ENCODE data around the gene CXCL8. TPM values are rescaled to one million over a fixed set of nuclear protein-coding genes. Genes with fewer than 3 reads are reported as not detected.

CXCL8 gene
- total and polyA plus RNA-seq, 12 donors = 0.28 to 3.4 (median 1.7) TPM

DNA sequence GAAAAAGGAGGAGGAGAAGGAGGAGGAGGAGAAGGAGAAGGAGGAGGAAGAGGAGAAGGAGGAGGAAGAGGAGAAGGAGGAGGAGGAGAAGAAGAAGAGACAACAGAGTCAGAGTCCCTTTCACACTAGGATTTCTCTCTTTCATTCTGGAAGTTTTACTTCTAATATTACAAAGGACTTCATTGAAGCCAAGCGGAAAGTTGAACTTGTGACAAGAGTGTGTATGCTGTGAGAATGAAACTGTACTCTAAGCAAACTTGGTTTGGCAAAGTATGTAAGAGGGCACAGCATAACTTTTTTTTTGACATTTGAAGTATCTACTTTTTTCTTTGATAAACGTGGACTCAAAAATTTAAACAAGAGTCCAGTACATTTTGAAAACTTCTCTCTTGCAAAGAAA is 48.0 kb downstream of the CXCL8 start:
- no peak for DNase-seq
- WGBS, 4 donors = 67 to 74% (median 71%) methylated on average over 2 of the region's 2 CpGs
- intact Hi-C loops (cut with DNase I) = no loop called here
- no peaks in the 10 kb centered on the region for H3K4me1 ChIP-seq (replicated peaks in 1 of 2)
- no peak overlapping the region for H3K4me3 ChIP-seq
- TF ChIP-seq, protein P1, sequence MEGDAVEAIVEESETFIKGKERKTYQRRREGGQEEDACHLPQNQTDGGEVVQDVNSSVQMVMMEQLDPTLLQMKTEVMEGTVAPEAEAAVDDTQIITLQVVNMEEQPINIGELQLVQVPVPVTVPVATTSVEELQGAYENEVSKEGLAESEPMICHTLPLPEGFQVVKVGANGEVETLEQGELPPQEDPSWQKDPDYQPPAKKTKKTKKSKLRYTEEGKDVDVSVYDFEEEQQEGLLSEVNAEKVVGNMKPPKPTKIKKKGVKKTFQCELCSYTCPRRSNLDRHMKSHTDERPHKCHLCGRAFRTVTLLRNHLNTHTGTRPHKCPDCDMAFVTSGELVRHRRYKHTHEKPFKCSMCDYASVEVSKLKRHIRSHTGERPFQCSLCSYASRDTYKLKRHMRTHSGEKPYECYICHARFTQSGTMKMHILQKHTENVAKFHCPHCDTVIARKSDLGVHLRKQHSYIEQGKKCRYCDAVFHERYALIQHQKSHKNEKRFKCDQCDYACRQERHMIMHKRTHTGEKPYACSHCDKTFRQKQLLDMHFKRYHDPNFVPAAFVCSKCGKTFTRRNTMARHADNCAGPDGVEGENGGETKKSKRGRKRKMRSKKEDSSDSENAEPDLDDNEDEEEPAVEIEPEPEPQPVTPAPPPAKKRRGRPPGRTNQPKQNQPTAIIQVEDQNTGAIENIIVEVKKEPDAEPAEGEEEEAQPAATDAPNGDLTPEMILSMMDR (IDR thresholded peaks at IDR 0.05) = no peak
- no peak for TF ChIP-seq POLR2A (IDR thresholded peaks at IDR 0.05)
- H3K27ac ChIP-seq = no peak overlapping the region
- no peaks in the 10 kb centered on the region for H3K36me3 ChIP-seq (replicated peaks in 1 of 2)
- peaks cover 0 to 6% (median 0%) of the 10 kb centered on the region in 3 donors for H3K9me3 ChIP-seq (replicated peaks in 1 of 3)
- H3K27me3 ChIP-seq = no peaks in the 10 kb centered on the region

Other genes with a start within 250 kb of the CXCL8 start
- under 1 TPM in 1 of 9 donors, not detected in 8; 0.23 TPM for gene RASSF6, start 120.1 kb upstream of the CXCL8 start, total RNA-seq
- under 1 TPM; 0.07 to 0.18 (median 0.08) TPM for gene RASSF6, start 120.1 kb upstream of the CXCL8 start, polyA plus RNA-seq
- gene CXCL6, start 96.1 kb downstream of the CXCL8 start, total RNA-seq = under 1 TPM in 1 of 9 donors, not detected in 8; 0.41 TPM
- gene CXCL6, start 96.1 kb downstream of the CXCL8 start, polyA plus RNA-seq = under 1 TPM; 0.07 to 0.16 (median 0.16) TPM
- under 1 TPM in 1 of 9 donors, not detected in 8; 0.72 TPM for gene PF4V1, start 112.7 kb downstream of the CXCL8 start, total RNA-seq
- gene PF4V1, start 112.7 kb downstream of the CXCL8 start, polyA plus RNA-seq = not detected
- 1 to 10 TPM in 4 of 9 donors, under 1 TPM in 2, not detected in 3; 0.84 to 6.1 (median 1.6) TPM for gene CXCL1, start 128.8 kb downstream of the CXCL8 start, total RNA-seq
- 1 to 10 TPM; 1.6 to 2.0 (median 1.7) TPM for gene CXCL1, start 128.8 kb downstream of the CXCL8 start, polyA plus RNA-seq
- 1 to 10 TPM in 1 of 9 donors, under 1 TPM in 1, not detected in 7; 0.42 to 6.3 TPM for gene PF4, start 241.5 kb downstream of the CXCL8 start, total RNA-seq
- under 1 TPM in 1 of 3 donors, not detected in 2; 0.88 TPM for gene PF4, start 241.5 kb downstream of the CXCL8 start, polyA plus RNA-seq
- 10 to 100 TPM in 2 of 9 donors, 1 to 10 TPM in 2, under 1 TPM in 2, not detected in 3; 0.81 to 22.4 (median 2.4) TPM for gene PPBP, start 247.6 kb downstream of the CXCL8 start, total RNA-seq
- under 1 TPM in 1 of 3 donors, not detected in 2; 0.27 TPM for gene PPBP, start 247.6 kb downstream of the CXCL8 start, polyA plus RNA-seq